ENCODE results near the gene WNT3A.

The WNT3A gene

GRCh38 chr1:228101994-228102790 is 95.4 kb downstream of the WNT3A start:
- TF ChIP-seq CTCF (IDR thresholded peaks at IDR 0.05; ENCODE audit: low read depth, low read length): peak; percentile 31; the same call in 1 of the 2 replicates
- no peaks in the 10 kb centered on the region for H3K9me3 ChIP-seq
- peak; percentile 71 for DNase-seq
- peaks cover 38% of the 10 kb centered on the region for H3K36me3 ChIP-seq
- no peaks in the 10 kb centered on the region for H3K4me1 ChIP-seq
- peak overlapping the region; percentile 68 for H3K4me3 ChIP-seq (ENCODE audit: low read depth, low read length)
- no peaks in the 10 kb centered on the region for H3K27me3 ChIP-seq

GRCh38 chr1:228102791-228103620 is 96.2 kb downstream of the WNT3A start, which contains the start of gene C1orf35:
C1orf35 (minus strand) TSS chr1:228103325; CDS start chr1:228103227, 98 bp downstream.
- Histone ChIP-seq H3K36me3 (peaks cover 35% of the 10 kb centered on the region), H3K27me3 (no peaks in the 10 kb centered on the region), H3K9me3 (no peaks in the 10 kb centered on the region), H3K4me3 (ENCODE audit: low read depth, low read length) (peak within 1 kb of the TSS; percentile 68), H3K4me1 (no peaks in the 10 kb centered on the region)
- no peak for TF ChIP-seq CTCF (IDR thresholded peaks at IDR 0.05; ENCODE audit: low read depth, low read length)
- peak; percentile 97 for DNase-seq

- DNase-seq: no peak
- Histone ChIP-seq H3K9me3 (no peaks in the 10 kb centered on the region), H3K4me1 (no peaks in the 10 kb centered on the region), H3K27me3 (no peaks in the 10 kb centered on the region), H3K36me3 (peaks cover 25% of the 10 kb centered on the region), H3K4me3 (ENCODE audit: low read depth, low read length) (no peak overlapping the region)
- TF ChIP-seq CTCF (IDR thresholded peaks at IDR 0.05; ENCODE audit: low read depth, low read length): no peak
These were observed 97.9 kb downstream of the WNT3A start for GRCh38 chr1:228104526-228105269.

- Histone ChIP-seq H3K9me3 (no peaks in the 10 kb centered on the region), H3K27me3 (no peaks in the 10 kb centered on the region), H3K4me3 (ENCODE audit: low read depth, low read length) (no peak overlapping the region), H3K4me1 (no peaks in the 10 kb centered on the region), H3K36me3 (peaks cover 17% of the 10 kb centered on the region)
- no peak for DNase-seq
- TF ChIP-seq CTCF (IDR thresholded peaks at IDR 0.05; ENCODE audit: low read depth, low read length): no peak
These were observed 98.6 kb downstream of the WNT3A start for GRCh38 chr1:228105270-228105995.

GRCh38 chr1:228105996-228106799 is 99.4 kb downstream of the WNT3A start:
- no peak for DNase-seq
- H3K4me3 ChIP-seq (ENCODE audit: low read depth, low read length): no peak overlapping the region
- no peaks in the 10 kb centered on the region for H3K9me3 ChIP-seq
- H3K36me3 ChIP-seq: peaks cover 14% of the 10 kb centered on the region
- TF ChIP-seq CTCF (IDR thresholded peaks at IDR 0.05; ENCODE audit: low read depth, low read length): no peak
- H3K4me1 ChIP-seq: no peaks in the 10 kb centered on the region
- H3K27me3 ChIP-seq: no peaks in the 10 kb centered on the region
